ENCODE measurements around the gene CBLN2. TPM values are rescaled to one million over a fixed set of nuclear protein-coding genes. Genes with fewer than 3 reads are reported as not detected.

Gene CBLN2
- total and polyA plus RNA-seq, 2 experiments from 2014 or later: not detected

DNA sequence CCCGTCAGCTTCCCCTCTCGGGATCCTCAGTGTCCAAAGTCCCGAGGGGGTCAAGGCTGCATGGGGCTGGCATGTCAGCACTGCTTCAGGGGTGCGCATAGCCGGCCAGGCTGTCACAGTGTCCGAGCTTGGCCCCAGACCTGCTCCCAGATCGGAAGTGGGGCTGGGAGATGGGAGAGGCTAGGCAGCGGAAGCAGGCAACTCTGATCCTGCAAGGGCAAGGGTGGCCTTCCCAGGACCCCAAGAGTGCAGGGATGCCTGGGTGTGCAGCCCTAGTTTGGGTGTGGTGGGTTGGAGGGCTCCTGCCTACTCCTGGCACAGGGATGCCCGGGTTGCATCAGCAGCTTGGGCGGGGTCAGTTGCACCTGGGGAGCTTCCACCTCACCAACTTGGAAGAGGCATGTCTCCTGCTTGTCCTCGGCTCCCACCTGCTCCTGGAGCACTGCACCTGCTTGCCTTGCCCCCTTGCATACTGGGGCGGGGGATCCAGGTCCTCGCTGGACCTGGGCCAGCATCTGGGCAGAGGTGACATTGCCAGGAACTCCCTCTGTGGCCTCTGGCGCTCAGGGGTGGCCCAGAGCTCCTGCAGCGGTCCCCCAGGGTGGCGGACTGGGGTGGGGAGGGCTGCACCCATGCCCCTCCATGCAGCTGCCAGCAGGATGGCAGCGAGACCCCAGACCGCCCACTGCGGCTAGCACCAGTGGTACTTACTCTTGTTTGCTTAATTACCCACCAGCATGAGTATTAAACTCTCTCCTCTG lies 41.3 kb downstream of the CBLN2 start:
- no peaks in the 10 kb centered on the region for H3K4me1 Mint-ChIP-seq
- TF ChIP-seq POLR2AphosphoS5 (IDR thresholded peaks at IDR 0.05; ENCODE audit: low read depth): no peak
- TF ChIP-seq STAT1 (IDR thresholded peaks at IDR 0.05; ENCODE audit: unreplicated experiment): no peak
- no peak for TF ChIP-seq ZNF462 (CRISPR knock-in tag; IDR thresholded peaks at IDR 0.05)
- TF ChIP-seq CTCF (conservative IDR thresholded peaks at IDR 0.05; ENCODE audit: low read depth in 2 of 2): no peak
- TF ChIP-seq, protein P1, sequence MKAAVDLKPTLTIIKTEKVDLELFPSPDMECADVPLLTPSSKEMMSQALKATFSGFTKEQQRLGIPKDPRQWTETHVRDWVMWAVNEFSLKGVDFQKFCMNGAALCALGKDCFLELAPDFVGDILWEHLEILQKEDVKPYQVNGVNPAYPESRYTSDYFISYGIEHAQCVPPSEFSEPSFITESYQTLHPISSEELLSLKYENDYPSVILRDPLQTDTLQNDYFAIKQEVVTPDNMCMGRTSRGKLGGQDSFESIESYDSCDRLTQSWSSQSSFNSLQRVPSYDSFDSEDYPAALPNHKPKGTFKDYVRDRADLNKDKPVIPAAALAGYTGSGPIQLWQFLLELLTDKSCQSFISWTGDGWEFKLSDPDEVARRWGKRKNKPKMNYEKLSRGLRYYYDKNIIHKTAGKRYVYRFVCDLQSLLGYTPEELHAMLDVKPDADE (IDR thresholded peaks at IDR 0.05): no peak
- TF ChIP-seq REST (IDR thresholded peaks at IDR 0.05; ENCODE audit: unreplicated experiment): no peak
- TF ChIP-seq CREB1 (CRISPR knock-in tag; IDR thresholded peaks at IDR 0.05; ENCODE audit: low read depth): no peak
- no peak overlapping the region for H2AFZ ChIP-seq

More for the DNA sequence above, 41.3 kb downstream of the CBLN2 start:
- no peaks in the 10 kb centered on the region for H3F3A ChIP-seq (replicated peaks; ENCODE audit: low read depth)
- H3K27me3 Mint-ChIP-seq (ENCODE audit: insufficient read depth, low read depth, poor library complexity): peaks cover 3% of the 10 kb centered on the region
- no peak for DNase-seq (ENCODE audit: low spot score)
- no peak overlapping the region for H3K4me2 ChIP-seq
- H3K9me3 Mint-ChIP-seq: peaks cover 87% of the 10 kb centered on the region
- H4K20me1 ChIP-seq (replicated peaks; ENCODE audit: insufficient read depth): no peaks in the 10 kb centered on the region
- H3K27ac Mint-ChIP-seq: no peak overlapping the region
- no peaks in the 10 kb centered on the region for H3K79me2 ChIP-seq (replicated peaks; ENCODE audit: insufficient read depth)
- H3K4me3 ChIP-seq: no peak overlapping the region
- H3K4me3 Mint-ChIP-seq: no peak overlapping the region
- ATAC-seq: no peak
- no peaks in the 10 kb centered on the region for H3K4me1 ChIP-seq (ENCODE audit: insufficient read depth)
- H3K27ac ChIP-seq (ENCODE audit: low read depth): no peak overlapping the region
- H3K27me3 ChIP-seq (ENCODE audit: insufficient read depth): no peaks in the 10 kb centered on the region
- no peaks in the 10 kb centered on the region for H3K9me2 ChIP-seq (ENCODE audit: insufficient read depth)
- peaks cover 11% of the 10 kb centered on the region for H3K36me3 ChIP-seq (ENCODE audit: insufficient read depth)
- H3K36me3 Mint-ChIP-seq (ENCODE audit: low read depth): peaks cover 36% of the 10 kb centered on the region

Data from GM23338 (cell line).